ENCODE results near the gene KATNB1.

KATNB1 gene

DNA sequence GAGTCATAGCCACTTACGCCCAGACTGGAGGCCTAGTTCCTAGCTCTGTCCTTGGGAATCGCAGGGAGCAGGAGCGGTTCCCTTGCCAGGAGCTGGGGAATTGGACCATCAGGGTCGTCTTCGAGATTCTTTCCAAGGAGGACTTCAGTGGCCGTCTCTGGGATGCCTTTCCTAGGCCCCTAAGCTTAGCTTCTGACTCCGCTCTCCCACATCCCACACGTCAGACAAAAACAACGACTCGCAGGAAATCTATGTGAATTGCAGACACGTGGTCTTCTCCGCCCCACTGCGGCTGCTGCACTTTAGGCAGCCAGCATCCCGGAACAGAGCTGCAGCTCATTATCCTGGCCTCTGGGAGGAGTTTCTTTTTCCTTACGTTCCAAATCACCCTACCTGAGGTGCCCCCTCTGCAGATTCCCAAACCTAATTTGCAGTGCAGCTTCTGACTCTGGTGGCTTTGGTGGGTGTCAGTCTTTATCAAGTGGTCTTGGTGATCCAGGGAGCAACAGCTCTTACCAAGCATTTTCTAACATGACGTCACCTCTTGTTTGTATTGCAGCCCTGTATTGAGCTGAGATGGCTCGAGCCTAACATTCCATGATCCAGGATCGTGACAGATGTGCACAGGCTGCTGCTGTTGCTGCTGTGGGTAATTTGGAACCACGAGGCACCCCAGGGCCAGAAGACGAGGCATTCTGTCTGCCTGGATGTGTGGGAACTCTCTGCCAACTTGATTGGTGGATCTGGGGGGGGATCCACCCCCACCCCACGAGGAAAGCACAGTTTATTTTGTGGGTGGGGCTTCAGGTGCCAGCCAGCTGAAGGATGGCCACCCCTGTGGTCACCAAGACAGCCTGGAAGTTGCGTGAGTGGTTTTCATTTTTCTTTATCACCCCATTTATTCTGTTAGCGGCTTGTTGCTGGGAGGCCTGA, 1.1 kb downstream of the KATNB1 start:
- Histone ChIP-seq H3K4me3 (ENCODE audit: low read depth in 1 of 2, low read length in 1 of 2) (peak overlapping the region; percentile 90 to 100), H3K9me3 (no peaks in the 10 kb centered on the region), H3K27ac (peak overlapping the region; percentile 72), H3K4me1 (ENCODE audit: control insufficient read depth in 1 of 2, insufficient read depth in 1 of 2, low read depth in 1 of 2, low read length in 1 of 2) (peaks cover 19 to 20% of the 10 kb centered on the region in 2 experiments), H3K36me3 (peaks cover 18% of the 10 kb centered on the region), H3K27me3 (no peaks in the 10 kb centered on the region)
- TF ChIP-seq, protein P1, sequence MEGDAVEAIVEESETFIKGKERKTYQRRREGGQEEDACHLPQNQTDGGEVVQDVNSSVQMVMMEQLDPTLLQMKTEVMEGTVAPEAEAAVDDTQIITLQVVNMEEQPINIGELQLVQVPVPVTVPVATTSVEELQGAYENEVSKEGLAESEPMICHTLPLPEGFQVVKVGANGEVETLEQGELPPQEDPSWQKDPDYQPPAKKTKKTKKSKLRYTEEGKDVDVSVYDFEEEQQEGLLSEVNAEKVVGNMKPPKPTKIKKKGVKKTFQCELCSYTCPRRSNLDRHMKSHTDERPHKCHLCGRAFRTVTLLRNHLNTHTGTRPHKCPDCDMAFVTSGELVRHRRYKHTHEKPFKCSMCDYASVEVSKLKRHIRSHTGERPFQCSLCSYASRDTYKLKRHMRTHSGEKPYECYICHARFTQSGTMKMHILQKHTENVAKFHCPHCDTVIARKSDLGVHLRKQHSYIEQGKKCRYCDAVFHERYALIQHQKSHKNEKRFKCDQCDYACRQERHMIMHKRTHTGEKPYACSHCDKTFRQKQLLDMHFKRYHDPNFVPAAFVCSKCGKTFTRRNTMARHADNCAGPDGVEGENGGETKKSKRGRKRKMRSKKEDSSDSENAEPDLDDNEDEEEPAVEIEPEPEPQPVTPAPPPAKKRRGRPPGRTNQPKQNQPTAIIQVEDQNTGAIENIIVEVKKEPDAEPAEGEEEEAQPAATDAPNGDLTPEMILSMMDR (IDR thresholded peaks at IDR 0.05), result no peak

DNA sequence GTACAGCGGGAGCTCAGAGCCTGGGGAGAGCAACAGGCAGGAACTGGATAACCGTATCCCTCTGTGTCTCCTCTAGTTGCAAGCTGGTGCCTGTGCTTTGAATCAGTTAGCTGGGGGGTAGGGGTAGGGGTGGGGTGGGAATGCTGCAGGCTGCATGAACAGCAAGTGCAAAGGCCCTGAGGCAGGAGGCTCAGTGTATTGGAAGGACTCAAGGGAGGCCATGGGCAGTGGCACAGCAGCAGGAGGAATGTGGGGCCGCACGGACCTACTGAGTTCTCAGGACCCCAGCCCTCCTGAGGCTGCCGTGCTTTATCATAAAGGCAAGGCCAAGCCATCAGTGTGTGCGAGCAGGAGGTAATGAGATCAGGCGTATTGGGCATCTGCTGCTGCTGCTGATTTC, 3.3 kb downstream of the KATNB1 start:
- H3K27ac ChIP-seq, result no peak overlapping the region
- no peaks in the 10 kb centered on the region for H3K9me3 ChIP-seq
- peaks cover 19 to 20% of the 10 kb centered on the region in 2 experiments for H3K4me1 ChIP-seq (ENCODE audit: control insufficient read depth in 1 of 2, insufficient read depth in 1 of 2, low read depth in 1 of 2, low read length in 1 of 2)
- TF ChIP-seq, protein P1 (IDR thresholded peaks at IDR 0.05), result no peak
- no peaks in the 10 kb centered on the region for H3K27me3 ChIP-seq
- H3K4me3 ChIP-seq (ENCODE audit: low read depth in 1 of 2, low read length in 1 of 2), result no peak overlapping the region
- H3K36me3 ChIP-seq, result peaks cover 38% of the 10 kb centered on the region

DNA sequence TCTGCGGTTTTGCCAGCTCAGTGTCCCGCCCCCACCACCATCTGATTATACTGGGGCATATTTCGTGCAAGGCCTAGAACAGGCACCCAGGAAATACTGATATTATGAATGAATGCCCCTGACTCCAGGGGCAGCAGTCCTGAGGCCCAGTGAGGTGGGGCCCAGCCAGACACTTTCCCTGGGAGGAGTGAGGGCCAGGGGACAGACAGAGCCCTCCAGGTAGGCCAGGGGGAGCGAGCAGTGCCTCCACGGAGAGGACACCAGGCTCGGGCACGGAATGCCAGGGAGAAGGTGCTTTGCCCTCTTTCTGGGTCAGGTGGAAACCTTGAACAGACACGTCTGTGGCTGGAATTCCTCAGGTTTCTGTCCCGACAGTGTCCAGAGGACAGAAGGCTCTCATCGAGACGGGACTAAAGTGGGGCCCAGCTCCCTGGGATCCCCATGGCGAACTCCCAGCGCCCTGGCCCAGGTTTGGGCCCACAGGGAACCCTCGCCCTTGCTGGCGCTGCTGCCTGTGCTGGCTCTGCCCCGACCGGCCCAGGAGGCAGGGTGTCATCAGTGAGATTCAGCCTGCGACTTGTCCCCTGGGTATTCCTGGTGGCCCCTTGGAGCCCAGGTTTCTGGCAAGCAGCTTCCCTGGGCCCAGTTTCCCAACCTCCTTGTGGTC, 4.3 kb downstream of the KATNB1 start:
- Histone ChIP-seq H3K36me3 (peaks cover 48% of the 10 kb centered on the region), H3K27ac (no peak overlapping the region), H3K27me3 (no peaks in the 10 kb centered on the region), H3K9me3 (no peaks in the 10 kb centered on the region), H3K4me1 (ENCODE audit: control insufficient read depth in 1 of 2, insufficient read depth in 1 of 2, low read depth in 1 of 2, low read length in 1 of 2) (peaks cover 13 to 14% of the 10 kb centered on the region in 2 experiments), H3K4me3 (ENCODE audit: low read depth in 1 of 2, low read length in 1 of 2) (no peak overlapping the region)
- TF ChIP-seq, protein P1 (IDR thresholded peaks at IDR 0.05), result no peak

DNA sequence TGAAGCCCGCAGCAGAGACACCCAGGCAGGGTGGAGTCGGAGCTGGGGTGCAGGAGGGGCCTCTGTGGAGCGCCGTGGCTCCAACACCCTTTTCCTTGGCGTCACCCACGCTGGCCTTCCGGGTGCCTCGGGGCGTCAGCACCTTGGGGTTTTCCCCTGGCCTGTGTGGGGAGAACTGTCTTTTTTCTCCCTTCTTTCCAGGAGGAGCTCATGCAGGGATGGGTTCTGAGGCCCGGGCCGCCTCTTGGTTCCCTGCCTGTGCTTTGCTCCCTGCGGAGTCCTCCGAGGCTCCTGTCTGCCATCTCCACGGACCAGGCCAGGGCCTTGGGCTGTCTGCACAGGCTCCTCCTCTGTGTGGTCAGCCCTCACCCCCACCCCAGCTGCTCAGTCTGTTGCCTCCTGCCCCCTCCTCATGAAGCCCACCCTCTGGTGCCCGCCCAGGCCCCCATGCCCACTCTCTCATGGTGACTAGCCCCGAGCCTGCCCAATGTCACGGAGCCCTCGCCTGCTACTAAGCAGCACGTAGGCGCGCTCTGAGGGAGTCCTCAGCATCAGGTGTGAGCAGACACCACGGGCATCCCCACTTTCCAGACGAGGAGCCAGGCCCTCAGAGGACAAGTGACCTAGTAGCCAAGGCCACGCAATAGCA, 5.0 kb downstream of the KATNB1 start:
- no peak overlapping the region for H3K27ac ChIP-seq
- no peaks in the 10 kb centered on the region for H3K9me3 ChIP-seq
- TF ChIP-seq, protein P1 (IDR thresholded peaks at IDR 0.05), result no peak
- H3K36me3 ChIP-seq, result peaks cover 48% of the 10 kb centered on the region
- H3K4me1 ChIP-seq (ENCODE audit: control insufficient read depth in 1 of 2, insufficient read depth in 1 of 2, low read depth in 1 of 2, low read length in 1 of 2), result peaks cover 13 to 14% of the 10 kb centered on the region in 2 experiments
- H3K4me3 ChIP-seq (ENCODE audit: low read depth in 1 of 2, low read length in 1 of 2), result no peak overlapping the region
- H3K27me3 ChIP-seq, result no peaks in the 10 kb centered on the region

DNA sequence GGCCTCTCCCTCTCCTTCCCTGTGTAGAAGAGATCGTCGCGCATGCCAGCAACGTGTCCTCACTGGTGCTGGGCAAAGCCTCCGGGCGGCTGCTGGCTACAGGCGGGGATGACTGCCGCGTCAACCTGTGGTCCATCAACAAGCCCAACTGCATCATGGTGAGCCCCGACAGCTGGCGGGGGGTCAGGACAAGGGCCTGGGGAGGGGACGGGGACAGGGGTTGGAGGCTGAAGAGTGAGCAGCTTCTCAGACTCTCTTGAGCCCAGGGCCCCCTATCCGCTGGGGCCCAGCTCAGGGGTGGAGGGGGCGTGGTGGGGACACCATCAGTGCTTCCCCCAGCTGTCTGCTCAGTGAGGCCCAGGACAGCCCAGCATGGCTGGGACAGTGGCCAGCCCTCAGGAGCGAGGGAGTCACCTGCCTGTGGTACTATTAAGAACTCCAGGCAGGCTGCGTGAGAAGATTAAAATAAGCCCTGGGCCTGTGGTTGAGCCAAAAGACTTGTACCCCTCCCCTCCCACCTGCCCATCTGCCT, 6.2 kb downstream of the KATNB1 start:
- Histone ChIP-seq H3K9me3 (no peaks in the 10 kb centered on the region), H3K27me3 (no peaks in the 10 kb centered on the region), H3K4me3 (ENCODE audit: low read depth in 1 of 2, low read length in 1 of 2) (no peak overlapping the region), H3K4me1 (ENCODE audit: control insufficient read depth in 1 of 2, insufficient read depth in 1 of 2, low read depth in 1 of 2, low read length in 1 of 2) (peaks cover 2 to 4% of the 10 kb centered on the region in 2 experiments), H3K36me3 (peaks cover 51% of the 10 kb centered on the region), H3K27ac (no peak overlapping the region)
- TF ChIP-seq, protein P1 (IDR thresholded peaks at IDR 0.05), result no peak
